ENCODE data around the gene FOXK2. TPM values are rescaled to one million over a fixed set of nuclear protein-coding genes. Genes with fewer than 3 reads are reported as not detected.
A peak's percentile ranks its signal among the peaks of the same experiment; 100 is the strongest.

FOXK2 gene
- total RNA-seq, 2 donors from 2014 or later = 34.8 to 85.1 TPM

DNA sequence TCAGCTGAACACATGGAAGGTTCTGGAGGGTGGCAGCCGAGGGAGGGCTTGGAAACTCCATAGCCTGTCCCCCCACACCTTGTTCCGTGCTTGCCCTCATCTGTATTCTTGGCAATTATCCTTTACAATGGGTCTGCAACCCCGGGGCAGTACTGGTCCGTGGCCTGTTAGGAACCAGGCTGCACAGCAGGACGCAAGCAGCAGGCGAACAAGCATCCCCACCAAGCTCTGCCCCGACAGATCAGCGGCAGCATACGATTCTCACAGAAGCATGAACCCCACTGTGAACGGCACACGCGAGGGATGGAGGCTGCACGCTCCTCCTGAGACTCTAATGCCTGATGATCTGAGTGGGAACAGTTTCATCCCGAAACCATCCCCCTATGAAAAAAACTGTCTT, 122.5 kb downstream of the FOXK2 start:
- peaks cover 29% of the 10 kb centered on the region for H3K36me3 ChIP-seq
- ATAC-seq (ENCODE audit: insufficient number of reproducible peaks, low FRiP score, low read depth) = no peak
- H3K4me1 ChIP-seq (ENCODE audit: control insufficient read depth in 1 of 2, low read depth in 2 of 2) = peaks cover 5 to 15% of the 10 kb centered on the region in 2 donors
- H3K27me3 ChIP-seq (replicated peaks; ENCODE audit: insufficient read depth) = no peaks in the 10 kb centered on the region
- no peak overlapping the region for H3K27ac ChIP-seq
- no peak for DNase-seq (ENCODE audit: low spot score)
- TF ChIP-seq, protein P1, sequence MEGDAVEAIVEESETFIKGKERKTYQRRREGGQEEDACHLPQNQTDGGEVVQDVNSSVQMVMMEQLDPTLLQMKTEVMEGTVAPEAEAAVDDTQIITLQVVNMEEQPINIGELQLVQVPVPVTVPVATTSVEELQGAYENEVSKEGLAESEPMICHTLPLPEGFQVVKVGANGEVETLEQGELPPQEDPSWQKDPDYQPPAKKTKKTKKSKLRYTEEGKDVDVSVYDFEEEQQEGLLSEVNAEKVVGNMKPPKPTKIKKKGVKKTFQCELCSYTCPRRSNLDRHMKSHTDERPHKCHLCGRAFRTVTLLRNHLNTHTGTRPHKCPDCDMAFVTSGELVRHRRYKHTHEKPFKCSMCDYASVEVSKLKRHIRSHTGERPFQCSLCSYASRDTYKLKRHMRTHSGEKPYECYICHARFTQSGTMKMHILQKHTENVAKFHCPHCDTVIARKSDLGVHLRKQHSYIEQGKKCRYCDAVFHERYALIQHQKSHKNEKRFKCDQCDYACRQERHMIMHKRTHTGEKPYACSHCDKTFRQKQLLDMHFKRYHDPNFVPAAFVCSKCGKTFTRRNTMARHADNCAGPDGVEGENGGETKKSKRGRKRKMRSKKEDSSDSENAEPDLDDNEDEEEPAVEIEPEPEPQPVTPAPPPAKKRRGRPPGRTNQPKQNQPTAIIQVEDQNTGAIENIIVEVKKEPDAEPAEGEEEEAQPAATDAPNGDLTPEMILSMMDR (IDR thresholded peaks at IDR 0.05) = no peak
- H3K9me3 ChIP-seq = no peaks in the 10 kb centered on the region
- H3K4me3 ChIP-seq = no peak overlapping the region

DNA sequence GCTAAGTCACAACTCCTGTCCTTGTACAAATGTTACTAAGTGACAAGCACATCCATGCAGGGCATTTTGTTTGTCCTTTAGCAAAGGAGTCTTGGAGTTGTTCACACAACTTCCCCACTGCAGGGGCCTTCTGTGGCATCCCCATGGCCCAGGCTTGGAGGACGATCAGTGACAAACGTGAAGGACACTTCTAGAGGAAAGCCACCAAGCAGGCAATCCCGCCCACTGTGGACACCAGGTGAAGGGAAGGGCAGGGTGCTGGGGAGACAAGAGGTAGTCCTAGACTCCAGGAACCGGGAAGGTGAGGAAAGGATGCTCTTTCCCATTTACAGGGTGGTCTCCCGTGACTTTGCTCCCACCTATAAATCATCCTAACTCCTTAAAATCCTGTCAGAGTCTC, 124.6 kb downstream of the FOXK2 start:
- H3K36me3 ChIP-seq = peaks cover 29% of the 10 kb centered on the region
- H3K9me3 ChIP-seq = no peaks in the 10 kb centered on the region
- H3K27ac ChIP-seq = no peak overlapping the region
- no peak overlapping the region for H3K4me3 ChIP-seq
- DNase-seq (ENCODE audit: low spot score) (no peak), ATAC-seq (ENCODE audit: insufficient number of reproducible peaks, low FRiP score, low read depth) (no peak)
- peaks cover 12 to 25% of the 10 kb centered on the region in 2 donors for H3K4me1 ChIP-seq (ENCODE audit: control insufficient read depth in 1 of 2, low read depth in 2 of 2)
- TF ChIP-seq, protein P1 (IDR thresholded peaks at IDR 0.05) = no peak
- no peaks in the 10 kb centered on the region for H3K27me3 ChIP-seq (replicated peaks; ENCODE audit: insufficient read depth)

DNA sequence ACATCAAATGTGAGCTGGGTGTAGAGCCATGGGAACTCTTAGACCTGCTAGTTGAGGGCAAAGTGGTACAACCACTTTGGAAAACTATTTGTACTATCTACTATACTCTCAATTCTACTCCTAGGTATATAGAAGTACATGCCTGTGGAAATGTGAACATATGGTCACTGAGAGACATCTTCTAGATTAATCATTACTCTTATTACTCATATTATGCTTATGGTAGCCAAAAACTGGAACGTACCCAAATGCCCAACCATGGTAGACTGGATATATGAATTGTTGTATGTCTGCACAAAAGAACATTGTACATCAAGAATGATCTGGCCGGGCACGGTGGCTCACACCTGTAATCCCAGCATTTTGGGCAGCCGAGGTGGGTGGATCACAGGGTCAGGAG, 126.0 kb downstream of the FOXK2 start:
- no peak overlapping the region for H3K4me3 ChIP-seq
- H3K27me3 ChIP-seq (replicated peaks; ENCODE audit: insufficient read depth) = no peaks in the 10 kb centered on the region
- no peak overlapping the region for H3K27ac ChIP-seq
- H3K36me3 ChIP-seq = peaks cover 29% of the 10 kb centered on the region
- H3K9me3 ChIP-seq = no peaks in the 10 kb centered on the region
- H3K4me1 ChIP-seq (ENCODE audit: control insufficient read depth in 1 of 2, low read depth in 2 of 2) = peaks cover 12 to 26% of the 10 kb centered on the region in 2 donors
- TF ChIP-seq, protein P1 (IDR thresholded peaks at IDR 0.05) = no peak
- DNase-seq (ENCODE audit: low spot score) = no peak
- no peak for ATAC-seq (ENCODE audit: insufficient number of reproducible peaks, low FRiP score, low read depth)

DNA sequence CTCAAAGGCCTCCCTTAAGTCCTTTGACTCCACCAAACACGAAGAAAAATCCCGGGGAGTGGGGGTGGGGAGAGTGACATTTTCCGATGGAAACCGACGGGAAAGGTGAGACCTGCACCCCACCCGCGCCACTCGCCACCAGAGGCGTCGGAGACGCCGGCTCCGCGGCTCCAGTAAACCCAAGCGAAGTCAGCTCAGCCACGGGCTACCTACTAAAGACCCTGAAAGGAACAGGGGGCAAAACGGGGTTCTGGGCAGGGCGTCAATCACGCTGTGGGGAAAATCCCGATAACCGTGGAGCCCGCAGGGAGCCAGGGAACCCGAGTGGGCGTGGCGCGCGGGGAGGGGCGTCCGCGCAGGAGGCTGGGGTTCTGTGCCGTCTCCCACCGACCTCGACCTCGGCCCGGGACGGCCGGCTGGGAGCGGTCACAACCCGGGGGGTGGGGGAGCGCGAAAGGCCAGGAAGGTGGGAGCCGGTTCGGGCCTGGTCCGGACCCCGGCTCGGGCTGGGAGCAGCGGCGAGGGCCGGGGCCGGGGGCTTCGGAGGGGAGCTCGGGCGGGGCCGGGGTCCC, 128.1 kb downstream of the FOXK2 start:
- peaks cover 12 to 26% of the 10 kb centered on the region in 2 donors for H3K4me1 ChIP-seq (ENCODE audit: control insufficient read depth in 1 of 2, low read depth in 2 of 2)
- peak; percentile 5 for ATAC-seq (ENCODE audit: insufficient number of reproducible peaks, low FRiP score, low read depth)
- H3K27me3 ChIP-seq (replicated peaks; ENCODE audit: insufficient read depth) = no peaks in the 10 kb centered on the region
- H3K27ac ChIP-seq = peak overlapping the region; percentile 89 to 90
- peaks cover 14% of the 10 kb centered on the region for H3K36me3 ChIP-seq
- no peak for DNase-seq (ENCODE audit: low spot score)
- peak overlapping the region; percentile 96 for H3K4me3 ChIP-seq
- no peaks in the 10 kb centered on the region for H3K9me3 ChIP-seq
- TF ChIP-seq, protein P1 (IDR thresholded peaks at IDR 0.05) = no peak

DNA sequence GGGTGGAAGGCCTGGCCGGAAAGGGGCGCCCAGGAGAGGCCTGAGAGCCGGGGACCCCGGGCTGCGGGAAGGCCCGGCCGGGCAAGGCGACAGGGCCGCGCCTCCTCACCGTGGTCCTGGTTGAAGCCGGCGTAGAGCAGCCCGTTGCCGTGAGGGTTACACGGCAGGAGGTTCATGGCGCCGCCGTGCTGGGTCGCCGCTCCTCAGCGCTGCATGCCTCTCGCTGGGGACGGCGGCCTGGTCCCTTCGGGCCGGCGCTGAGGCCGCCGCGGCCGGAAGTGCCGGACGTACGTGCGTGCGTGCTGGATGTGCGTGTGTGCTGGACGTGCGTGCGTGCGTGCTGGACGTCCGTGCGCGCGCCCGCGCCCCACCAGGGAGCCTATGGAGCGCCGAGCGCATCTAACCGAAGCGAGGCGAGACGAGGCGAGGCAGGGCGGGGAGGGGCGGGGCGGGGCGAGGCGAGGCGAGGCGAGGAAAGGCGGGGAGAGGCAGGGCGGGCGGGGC, 128.7 kb downstream of the FOXK2 start, which contains the start of gene WDR45B:
WDR45B (minus strand) TSS at position 280 of the 504 bp plus-strand sequence; CDS start at position 176, 104 bp downstream.
- peaks cover 12 to 26% of the 10 kb centered on the region in 2 donors for H3K4me1 ChIP-seq (ENCODE audit: control insufficient read depth in 1 of 2, low read depth in 2 of 2)
- H3K27me3 ChIP-seq (replicated peaks; ENCODE audit: insufficient read depth) = no peaks in the 10 kb centered on the region
- peak within 1 kb of the TSS; percentile 89 to 90 for H3K27ac ChIP-seq
- TF ChIP-seq, protein P1 (IDR thresholded peaks at IDR 0.05) = no peak
- peak; percentile 90 for ATAC-seq (ENCODE audit: insufficient number of reproducible peaks, low FRiP score, low read depth)
- peaks cover 9% of the 10 kb centered on the region for H3K36me3 ChIP-seq
- DNase-seq (ENCODE audit: low spot score) = peak; percentile 83
- H3K9me3 ChIP-seq = no peaks in the 10 kb centered on the region
- H3K4me3 ChIP-seq = peak within 1 kb of the TSS; percentile 96

Measured in thoracic aorta (tissue), 2 donors.